ENCODE measurements around the gene KDM3A.

GRCh38 chr2:86441882-86442641 lies 891 bp downstream of the KDM3A start:
- no peak for TF ChIP-seq CTCF (IDR thresholded peaks at IDR 0.05)
- TF ChIP-seq ZFX (IDR thresholded peaks at IDR 0.05; ENCODE audit: borderline replicate concordance), result no peak
